HTERT RPE-1 (cell line): ENCODE data around the gene ENTPD6.
"Not testable (repeated sequence)": the region's sequence is repeated elsewhere in the genome, so short reads cannot be mapped to it uniquely, and the experiment has no call there.

Experiments
- in situ Hi-C: fragments of 300-500 bp; cut with MboI; formaldehyde crosslinking; loops from 4 replicates; pipeline ENCODE4 v1.14.3; 2020; ENCODE audit warnings: low sequenced_read_pairs

Gene ENTPD6

DNA sequence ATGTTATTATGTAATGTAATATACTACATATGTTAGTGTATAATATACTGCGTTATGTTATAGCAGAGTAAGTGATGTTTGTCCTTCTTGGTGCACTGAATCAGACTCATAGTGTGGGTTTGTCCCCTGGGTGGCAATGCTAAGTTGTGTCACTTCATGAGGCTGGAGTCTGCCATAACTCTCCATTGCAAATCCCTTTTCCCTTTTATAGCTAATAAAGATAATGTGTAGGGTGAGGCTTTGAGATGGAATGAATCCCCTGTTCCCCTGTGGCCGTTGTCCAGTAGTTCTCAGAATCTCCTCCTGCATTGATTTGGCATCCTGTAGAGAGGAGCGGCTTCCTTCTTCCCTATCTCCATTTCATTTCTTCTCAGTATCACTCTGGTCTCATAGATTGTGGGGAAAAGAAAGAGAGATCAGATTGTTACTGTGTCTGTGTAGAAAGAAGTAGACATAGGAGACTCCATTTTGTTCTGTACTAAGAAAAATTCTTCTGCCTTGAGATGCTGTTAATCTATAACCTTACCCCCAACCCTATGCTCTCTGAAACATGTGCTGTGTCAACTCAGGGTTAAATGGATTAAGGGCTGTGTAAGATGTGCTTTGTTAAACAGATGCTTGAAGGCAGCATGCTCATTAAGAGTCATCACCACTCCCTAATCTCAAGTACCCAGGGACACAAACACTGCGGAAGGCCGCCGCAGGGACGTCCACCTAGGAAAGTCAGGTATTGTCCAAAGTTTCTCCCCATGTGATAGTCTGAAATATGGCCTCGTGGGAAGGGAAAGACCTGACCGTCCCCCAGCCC, 45.5 kb downstream of the ENTPD6 start:
- in situ Hi-C loops, result not testable (repeated sequence)

DNA sequence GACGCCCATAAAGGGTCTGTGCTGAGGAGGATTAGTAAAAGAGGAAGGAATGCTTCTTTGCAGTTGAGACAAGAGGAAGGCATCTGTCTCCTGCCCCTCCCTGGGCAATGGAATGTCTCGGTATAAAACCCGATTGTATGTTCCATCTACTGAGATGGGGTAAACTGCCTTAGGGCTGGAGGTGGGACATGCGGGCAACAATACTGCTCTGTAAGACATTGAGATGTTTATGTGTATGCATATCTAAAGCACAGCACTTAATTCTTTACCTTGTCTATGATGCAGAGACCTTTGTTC, 46.1 kb downstream of the ENTPD6 start:
- in situ Hi-C loops, result not testable (repeated sequence)

DNA sequence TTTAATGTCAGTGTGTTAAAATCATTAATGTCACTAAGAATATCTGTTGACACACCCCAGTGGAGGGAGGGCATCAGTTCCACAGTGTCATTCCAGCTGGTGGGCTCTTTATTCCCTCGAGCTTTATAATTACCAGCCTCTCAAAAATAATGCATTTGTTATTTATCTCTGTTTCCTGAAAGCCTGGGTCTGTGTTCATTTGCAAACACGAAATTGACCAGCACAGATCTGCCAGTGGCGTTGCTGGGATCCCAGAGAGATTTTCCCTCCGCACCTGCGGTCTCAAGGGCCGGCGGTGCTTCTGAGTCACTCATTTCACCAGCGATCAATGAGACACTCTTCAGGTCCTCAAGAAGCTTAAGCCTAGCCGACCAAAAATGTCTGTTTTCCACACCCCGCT, 46.7 kb downstream of the ENTPD6 start:
- in situ Hi-C loops, result no loop called here

DNA sequence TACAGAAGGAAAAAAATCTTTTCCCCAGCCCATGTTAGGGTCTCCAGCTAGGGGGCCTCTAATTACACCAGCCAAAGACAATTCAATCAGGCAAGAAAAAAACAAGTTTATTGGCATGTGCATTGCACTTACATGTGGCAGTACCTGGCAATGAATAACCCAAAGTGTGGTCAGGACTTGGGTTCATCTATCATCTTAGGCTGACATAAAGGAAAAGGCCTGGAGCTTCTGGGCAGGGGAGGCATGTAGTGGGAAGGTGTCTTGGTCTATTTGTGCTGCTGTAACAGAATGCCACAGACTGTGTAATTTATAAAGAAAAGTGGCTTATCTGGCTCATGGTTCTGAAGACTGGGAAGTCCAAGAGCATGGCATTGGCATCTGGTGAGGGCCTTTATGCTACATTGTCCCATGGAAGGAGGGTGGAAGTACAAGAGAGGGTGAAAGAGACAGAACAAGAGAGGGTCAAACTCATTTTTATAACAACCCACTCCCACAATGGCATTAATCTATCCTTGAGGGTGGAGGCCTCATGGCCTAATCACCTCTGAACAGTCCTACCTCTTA, 48.0 kb downstream of the ENTPD6 start:
- in situ Hi-C loops, result no loop called here

DNA sequence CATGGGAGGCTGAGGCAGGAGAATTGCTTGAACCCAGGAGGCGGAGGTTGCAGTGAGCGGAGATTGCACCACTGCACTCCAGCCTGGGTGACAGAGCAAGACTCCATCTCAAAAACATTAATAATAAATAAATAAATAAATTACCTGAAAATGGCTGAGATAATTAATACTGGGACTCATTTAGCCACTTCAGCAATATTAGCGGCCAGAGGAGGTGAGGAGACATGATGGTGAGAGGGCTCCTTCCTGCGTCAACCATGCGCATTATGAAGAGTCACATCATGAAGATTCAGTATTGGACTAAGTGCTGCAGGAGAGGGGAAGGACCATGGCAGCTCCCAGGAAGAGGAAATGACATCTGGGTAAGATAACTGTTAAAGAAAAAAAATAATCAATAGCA, 49.5 kb downstream of the ENTPD6 start:
- in situ Hi-C loops, result no loop called here

DNA sequence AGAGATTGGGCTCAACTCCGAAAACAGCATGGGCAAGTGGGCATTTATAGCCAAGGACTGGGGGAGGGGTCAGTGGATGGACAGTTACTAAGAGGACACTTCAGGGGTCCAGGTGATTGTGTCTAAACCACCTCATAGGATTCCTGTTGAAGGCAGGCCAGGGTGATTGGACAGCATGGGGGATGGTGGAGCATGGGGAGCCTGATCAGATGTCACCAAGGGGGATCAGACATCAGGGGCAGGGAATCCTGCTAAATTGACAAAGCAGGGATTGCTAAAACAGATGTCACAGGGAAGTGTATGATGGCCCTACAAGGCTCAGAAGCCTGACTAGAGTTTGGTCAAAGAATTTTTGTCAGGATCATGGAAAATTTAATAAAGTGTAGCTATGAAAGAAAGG, 49.9 kb downstream of the ENTPD6 start:
- in situ Hi-C loops, result no loop called here

DNA sequence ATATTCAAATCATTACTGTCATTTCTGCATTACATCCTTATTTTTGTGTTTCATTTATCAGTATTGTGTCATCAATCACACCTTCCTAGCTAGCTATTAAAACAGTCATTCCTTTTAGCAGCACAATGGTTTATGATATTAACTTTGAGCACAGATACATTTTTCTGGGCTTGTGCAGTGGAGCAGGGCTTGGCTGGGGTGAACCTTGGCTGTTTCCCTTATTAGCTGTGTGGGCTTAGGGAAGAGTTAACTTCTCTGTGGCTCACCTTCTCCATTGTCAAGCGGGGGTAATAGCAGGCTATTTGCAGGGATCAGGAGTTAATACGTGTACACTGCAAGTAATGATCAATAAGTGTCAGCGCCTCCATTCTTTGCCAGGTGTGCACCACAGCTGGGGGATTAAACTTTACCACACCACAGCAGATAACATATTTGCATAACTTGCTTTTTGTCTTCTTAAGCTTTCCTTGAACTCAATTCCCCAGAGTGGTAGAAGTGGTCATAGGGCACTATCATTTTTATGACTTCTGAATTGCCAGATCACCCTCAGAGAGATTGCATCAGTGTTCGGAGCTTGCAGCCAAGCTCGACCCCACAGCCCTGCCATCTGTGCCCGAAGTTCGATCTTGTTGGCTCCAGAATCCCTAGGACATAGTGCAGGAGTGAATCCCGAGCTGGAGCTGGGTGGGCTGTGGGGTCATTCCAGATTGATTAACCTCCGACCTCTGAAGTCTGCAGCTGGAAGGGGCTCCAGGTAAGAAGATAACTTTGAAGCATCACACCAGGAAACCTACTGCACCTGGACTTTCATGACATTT, 50.9 kb downstream of the ENTPD6 start:
- in situ Hi-C loops, result no loop called here

DNA sequence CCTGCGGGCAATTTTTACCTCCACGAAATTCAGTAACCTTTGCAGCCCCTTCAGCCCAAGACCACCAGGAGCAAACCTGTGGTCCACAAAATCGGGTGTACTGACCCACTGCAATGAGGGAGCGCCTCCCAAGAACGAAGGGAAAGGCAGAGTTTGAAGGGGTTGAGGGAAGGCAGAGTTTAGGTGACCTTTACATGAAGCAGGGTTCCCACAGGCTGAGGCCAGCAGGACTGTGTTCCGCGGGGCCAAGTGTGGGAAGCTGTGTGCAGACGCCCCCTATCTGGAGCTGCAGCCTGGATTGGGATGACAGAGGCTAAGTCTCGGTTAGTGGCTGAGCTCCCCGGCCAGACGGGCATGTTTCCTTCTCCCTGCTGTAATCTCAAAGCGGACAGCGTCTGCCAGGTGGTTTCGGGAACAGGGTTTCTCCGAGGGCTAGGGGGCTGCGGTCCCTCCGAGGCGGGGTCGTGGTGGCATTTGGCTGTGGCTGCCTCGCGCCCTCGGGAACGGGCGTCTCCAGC, 51.5 kb downstream of the ENTPD6 start:
- in situ Hi-C loops, result no loop called here

DNA sequence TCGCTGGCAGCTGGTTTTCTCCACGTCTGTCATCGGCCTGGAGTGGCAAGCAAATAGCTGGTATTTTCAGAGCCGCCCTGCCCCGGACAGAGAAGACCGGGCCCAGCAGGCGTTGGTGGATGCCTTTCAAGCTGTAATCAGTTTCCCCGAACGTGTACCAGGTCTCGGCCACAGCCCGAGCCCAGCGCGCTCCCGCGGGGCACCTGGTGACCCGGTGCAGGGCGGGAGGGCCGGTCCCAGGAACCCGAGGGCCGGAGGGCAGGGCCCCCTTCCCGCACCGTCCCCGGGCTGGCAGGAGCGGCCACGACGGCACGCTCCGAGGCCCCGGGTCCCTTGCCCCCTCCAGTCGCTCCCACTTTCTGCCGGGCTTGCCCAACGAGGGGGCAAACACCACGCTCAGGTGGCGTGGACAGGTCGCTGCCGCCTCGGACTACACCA, 52.0 kb downstream of the ENTPD6 start:
- in situ Hi-C loops, result no loop called here

DNA sequence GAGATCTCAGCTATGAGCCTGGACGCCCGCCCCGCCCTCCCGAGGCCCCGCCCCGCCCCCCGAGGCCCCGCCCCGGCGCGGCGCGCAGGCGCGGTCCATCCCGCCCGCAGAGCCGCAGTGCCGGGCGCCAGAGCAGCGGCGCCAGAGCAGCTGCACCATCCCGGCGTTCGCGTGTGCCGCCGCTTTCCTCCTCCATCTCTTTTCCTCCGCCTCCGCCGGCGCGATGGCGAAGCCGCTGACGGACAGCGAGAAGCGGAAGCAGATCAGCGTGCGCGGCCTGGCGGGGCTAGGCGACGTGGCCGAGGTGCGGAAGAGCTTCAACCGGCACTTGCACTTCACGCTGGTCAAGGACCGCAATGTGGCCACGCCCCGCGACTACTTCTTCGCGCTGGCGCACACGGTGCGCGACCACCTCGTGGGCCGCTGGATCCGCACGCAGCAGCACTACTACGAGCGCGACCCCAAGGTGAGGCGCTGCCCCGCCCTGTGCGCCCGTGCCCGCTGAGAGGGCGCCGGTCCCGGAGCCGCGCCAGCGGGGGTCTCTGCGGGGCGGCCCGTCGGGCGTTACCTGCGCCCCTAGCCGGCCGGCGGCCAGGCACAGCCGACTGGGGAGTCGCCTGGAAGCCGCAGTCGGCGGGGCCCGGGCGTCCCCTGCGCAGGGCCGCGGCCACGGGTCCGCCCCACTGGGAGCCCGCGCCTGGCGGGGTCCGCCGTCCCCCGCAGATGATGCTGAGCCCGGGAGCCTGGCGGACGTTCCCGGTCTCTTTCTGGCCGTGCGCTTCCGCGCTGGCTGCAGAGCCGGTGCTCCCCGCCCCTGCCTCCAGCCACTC, 52.7 kb downstream of the ENTPD6 start, which contains the start of gene PYGB:
Gene PYGB, plus strand, starts transcription at position 130 of the 830 bp plus-strand sequence. Its CDS starts 94 bp downstream, at position 224.
- in situ Hi-C loops, result no loop called here

DNA sequence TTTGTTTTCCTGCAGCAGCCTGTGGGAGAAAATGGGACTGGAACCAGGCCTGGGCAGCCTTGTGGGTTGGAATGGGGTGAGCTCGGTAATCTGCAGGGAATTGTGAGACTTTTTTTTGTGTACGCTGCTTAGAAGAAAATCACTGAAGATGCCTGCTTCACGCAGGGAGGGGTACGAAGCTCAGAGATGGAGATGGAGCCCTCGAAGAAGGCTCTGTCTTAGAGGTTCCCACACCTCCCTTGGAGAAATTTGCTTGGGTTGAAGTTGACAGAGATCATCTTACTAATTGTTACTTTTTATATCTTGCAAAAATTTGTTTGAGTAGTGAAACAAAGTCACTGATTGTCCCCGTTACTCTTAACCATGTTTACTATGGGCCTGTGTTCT, 53.3 kb downstream of the ENTPD6 start:
- in situ Hi-C loops, result no loop called here

DNA sequence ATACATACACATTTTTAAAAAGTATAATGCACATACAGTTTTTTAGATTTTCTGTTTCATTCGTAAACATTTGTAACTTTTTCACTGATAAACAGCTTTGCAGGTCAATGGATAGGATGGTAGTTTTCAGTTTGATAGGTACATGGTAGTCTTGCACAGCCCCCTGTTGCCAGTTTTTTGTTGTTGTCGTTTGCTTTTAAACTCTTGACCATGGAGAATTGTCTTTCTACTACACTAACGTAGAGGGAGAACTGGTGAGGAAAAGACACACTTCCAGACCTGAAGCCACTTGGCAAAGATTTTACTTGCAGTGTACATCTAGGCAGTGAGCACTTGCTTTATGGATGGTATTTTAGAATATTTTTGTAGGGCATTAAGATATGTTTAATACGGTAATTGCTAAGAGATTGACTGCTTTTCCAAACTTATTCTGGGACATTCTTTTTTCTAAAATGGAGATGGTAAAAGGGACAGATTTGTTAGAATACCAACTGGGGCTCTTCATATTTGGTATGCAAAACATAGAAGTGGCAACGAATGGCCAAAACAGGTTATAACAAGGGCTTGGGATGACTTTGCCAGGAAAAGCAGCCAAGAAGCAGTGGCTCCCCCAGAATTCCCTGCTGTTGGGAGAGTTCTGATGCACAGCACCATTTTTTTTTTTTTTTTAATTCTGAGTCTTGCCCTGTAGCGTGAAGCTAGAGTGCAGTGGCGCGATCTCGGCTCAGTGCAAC, 53.9 kb downstream of the ENTPD6 start:
- in situ Hi-C loops, result no loop called here

DNA sequence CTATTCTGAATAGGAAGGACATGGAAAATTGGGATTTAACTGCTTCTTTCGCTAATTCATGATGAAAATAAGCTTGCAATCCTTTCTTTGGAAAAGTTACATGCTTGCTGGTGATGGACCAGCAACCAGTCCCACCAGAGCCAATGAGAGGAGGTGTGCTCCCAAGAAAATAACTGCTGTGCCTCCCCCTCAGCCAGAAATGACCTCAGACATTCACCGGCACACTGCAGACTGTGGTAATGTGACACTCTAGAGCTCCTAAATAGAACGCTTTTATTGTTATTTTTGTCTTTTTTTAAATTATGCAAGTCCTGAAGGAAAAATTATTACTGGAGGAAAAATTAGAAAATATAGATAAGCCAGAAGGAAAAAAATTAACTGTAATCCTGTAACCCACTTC, 55.0 kb downstream of the ENTPD6 start:
- in situ Hi-C loops, result no loop called here

DNA sequence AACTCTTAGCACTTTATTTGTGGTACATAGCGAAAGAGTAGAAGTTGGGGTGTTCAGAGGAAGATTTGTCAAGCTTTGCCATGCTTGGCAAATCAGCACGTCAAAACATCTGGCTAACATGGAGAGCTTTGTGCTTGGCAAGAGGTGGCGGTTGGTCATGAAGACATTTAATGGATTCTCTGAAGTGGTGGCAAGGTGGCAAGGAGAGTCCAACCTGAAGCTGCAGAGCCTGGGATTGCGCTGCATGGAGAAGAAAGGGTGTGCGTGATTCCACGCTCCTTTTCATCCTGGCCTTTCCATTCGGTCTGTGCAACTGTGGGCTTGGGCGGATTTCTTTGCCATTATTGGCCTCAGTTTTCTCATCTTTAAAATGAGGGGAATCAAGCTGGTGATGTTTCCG, 55.5 kb downstream of the ENTPD6 start:
- in situ Hi-C loops, result no loop called here

DNA sequence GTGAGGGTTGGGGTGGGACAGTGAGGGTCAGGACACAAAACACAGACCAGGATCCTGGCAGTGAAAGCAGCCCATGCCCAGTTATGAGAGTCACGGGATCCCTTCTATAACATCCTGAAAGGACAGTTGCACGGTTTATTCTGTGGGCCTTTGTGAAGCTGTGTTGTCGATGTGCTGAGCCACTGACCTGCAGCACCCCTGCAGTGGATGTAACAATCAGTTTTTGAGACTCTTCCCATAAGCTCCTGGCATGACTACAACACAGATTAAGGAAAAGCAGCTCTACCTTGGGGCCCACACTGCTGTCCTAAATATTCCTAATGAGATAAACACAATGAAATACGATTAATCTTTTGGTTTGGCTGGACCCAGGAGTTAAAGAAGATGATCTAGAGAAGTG, 56.0 kb downstream of the ENTPD6 start:
- in situ Hi-C loops, result no loop called here

DNA sequence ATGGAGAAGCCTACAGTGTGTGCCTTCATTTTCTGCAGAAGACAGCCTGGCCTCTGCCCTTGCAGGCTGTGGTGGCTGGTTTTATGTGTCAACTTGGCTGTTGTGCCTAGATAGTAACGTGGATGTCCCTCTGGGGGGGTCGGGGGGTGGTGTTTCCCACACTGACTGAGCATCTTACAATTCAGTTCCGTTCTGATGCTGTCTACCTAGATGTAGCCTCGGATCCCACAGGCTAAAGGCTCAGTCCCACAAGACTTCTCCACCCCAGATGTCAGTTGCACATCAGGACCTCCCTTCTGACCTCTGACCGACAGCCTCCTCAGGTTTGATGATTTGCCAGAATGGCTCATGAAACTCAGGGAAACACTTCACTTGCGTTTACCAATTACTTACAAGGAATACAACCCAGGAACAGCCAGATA, 56.7 kb downstream of the ENTPD6 start:
- in situ Hi-C loops, result no loop called here

DNA sequence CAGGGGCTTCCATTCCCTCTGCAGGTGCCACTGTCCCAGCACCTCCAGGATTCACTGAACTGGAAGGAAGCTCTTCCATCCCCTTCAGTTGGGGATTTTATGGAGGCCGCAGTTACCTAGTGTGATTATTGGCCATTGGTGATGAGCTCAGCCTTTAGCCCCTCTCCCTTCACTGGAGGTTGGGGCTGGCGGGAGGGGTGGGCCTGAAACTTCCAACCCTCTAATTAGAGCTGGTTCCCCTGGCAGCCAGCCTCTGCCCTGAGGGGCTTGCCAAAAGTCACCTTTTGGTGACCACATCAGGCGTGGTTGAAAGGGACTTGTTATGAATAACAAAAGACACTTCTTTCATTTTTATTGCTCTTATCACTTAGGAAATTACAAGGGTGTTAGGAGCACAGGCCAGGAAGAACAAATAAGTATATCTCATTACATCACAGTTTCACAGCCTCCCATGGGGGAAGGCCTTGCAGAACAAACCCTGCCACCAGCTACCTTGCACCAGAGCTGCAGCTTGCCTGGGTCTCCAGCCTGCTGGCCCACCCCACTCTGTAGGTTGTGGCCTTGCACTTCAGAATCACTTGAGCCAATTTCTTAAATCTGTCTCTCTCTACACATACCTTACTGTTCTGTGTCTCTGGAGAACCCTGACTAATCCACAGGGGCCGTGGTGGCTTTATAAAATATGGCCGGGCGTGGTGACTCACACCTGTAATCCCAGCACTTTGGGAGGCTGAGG, 57.3 kb downstream of the ENTPD6 start:
- in situ Hi-C loops, result no loop called here

DNA sequence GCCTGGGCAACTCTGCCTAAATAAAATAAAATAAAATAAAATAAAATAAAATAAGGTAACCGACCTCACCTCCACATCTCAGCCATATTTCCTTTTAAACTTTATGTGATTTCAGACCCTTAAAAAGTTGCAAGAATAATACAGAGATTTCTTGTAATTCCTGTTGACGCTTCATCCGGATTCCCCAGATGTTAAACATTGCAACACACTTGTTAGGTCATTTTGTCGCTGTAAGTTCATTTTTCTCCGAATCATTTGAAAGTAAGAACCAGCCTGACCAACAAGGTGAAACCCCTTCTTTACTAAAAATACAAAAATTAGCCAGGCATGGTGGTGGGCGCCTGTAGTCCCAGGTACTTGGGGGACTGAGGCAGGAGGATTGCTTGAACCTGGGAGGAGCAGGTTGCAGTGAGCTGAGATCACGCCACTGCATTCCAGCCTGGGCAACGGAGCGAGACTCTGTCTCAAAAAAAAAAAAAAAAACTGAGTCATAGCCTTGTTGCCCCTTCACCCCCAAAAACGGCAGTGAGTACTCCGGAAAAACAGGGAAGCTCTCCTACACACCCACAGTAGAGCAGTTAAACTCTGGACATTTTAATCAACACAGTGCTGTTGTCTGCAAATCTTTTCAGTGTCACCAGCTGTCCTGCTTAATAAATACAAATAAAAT, 58.2 kb downstream of the ENTPD6 start:
- in situ Hi-C loops, result no loop called here

DNA sequence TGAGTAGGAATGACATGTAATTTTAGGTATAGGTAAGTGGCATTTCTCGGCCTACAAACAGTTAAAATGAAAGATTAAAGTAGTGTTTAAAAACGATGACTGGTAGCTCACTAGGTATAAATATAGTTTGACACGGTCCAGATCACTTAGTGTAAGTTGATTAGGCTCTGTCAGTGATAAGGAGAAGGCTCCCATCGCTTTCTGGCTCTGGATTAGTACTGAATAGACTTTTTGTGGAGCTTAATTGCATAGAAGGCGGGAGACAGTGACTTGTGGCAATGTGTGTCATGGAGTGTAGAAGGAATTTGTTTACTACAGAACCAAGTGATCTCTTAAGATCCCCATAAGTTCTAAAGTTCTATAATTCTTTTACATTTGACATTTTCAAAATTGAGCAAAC, 59.1 kb downstream of the ENTPD6 start:
- in situ Hi-C loops, result no loop called here
